Measurements from ENCODE around the gene KLHL12. TPM values are rescaled to one million over a fixed set of nuclear protein-coding genes. Genes with fewer than 3 reads are reported as not detected.

KLHL12 gene
- polyA plus RNA-seq, 1 donor (not counting 4 experiments of a cell fraction or from before 2014, with no cell fraction given), result 32.3 TPM

GRCh38 chr1:202965422-202965821, 38.4 kb upstream of the KLHL12 start:
- Histone ChIP-seq H3K79me2 (ENCODE audit: control insufficient read depth, insufficient read depth, low read length) (peaks cover 19% of the 10 kb centered on the region), H3K4me1 (ENCODE audit: control insufficient read depth, extremely low read depth, insufficient read depth, low read length) (peaks cover 36% of the 10 kb centered on the region), H3K27ac (ENCODE audit: control insufficient read depth, insufficient read depth, low read length) (peak overlapping the region; percentile 84), H2AFZ (ENCODE audit: control insufficient read depth, low read length) (no peak overlapping the region), H3K9me3 (ENCODE audit: control insufficient read depth, low read depth, low read length) (no peaks in the 10 kb centered on the region), H4K20me1 (ENCODE audit: control insufficient read depth, extremely low read depth, insufficient read depth, low read length) (no peaks in the 10 kb centered on the region), H3K36me3 (ENCODE audit: control insufficient read depth in 2 of 2, extremely low read depth in 1 of 2, insufficient read depth in 2 of 2, low read length in 2 of 2) (peaks cover 22 to 33% of the 10 kb centered on the region in 2 experiments), H3K9me1 (ENCODE audit: control insufficient read depth, extremely low read depth, insufficient read depth, low read length) (peaks cover 3% of the 10 kb centered on the region), H3K27me3 (ENCODE audit: control insufficient read depth, extremely low read depth, insufficient read depth, low read length) (no peaks in the 10 kb centered on the region), H3K9ac (ENCODE audit: control insufficient read depth, extremely low read depth, insufficient read depth, low read length) (peak overlapping the region; percentile 95), H3K4me2 (ENCODE audit: control insufficient read depth, extremely low read depth, insufficient read depth, low read depth, low read length) (peak overlapping the region; percentile 97), H3K4me3 (ENCODE audit: control insufficient read depth in 2 of 3, extremely low read depth in 1 of 3, insufficient read depth in 2 of 3, low read depth in 1 of 3, low read length in 3 of 3) (peak overlapping the region; percentile 80 to 98 (median 82))
- TF ChIP-seq, protein P1, sequence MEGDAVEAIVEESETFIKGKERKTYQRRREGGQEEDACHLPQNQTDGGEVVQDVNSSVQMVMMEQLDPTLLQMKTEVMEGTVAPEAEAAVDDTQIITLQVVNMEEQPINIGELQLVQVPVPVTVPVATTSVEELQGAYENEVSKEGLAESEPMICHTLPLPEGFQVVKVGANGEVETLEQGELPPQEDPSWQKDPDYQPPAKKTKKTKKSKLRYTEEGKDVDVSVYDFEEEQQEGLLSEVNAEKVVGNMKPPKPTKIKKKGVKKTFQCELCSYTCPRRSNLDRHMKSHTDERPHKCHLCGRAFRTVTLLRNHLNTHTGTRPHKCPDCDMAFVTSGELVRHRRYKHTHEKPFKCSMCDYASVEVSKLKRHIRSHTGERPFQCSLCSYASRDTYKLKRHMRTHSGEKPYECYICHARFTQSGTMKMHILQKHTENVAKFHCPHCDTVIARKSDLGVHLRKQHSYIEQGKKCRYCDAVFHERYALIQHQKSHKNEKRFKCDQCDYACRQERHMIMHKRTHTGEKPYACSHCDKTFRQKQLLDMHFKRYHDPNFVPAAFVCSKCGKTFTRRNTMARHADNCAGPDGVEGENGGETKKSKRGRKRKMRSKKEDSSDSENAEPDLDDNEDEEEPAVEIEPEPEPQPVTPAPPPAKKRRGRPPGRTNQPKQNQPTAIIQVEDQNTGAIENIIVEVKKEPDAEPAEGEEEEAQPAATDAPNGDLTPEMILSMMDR (optimal IDR thresholded peaks at IDR 0.05 in 1 of 3, IDR thresholded peaks at IDR 0.05 in 1 of 3, conservative IDR thresholded peaks at IDR 0.05 in 1 of 3; ENCODE audit: extremely low read depth in 1 of 3, insufficient read depth in 2 of 3, low read length in 3 of 3), result no peak
- no peak for TF ChIP-seq EZH2 (IDR thresholded peaks at IDR 0.05; ENCODE audit: low read length)
- no peak for FAIRE-seq
- DNase-seq (ENCODE audit: low read depth, low spot score), result peak; percentile 48
- dilution Hi-C loops (cut with MboI; ENCODE audit: extremely low pct_ligation_motif_present, low sequenced_read_pairs), result no loop called here

DNA sequence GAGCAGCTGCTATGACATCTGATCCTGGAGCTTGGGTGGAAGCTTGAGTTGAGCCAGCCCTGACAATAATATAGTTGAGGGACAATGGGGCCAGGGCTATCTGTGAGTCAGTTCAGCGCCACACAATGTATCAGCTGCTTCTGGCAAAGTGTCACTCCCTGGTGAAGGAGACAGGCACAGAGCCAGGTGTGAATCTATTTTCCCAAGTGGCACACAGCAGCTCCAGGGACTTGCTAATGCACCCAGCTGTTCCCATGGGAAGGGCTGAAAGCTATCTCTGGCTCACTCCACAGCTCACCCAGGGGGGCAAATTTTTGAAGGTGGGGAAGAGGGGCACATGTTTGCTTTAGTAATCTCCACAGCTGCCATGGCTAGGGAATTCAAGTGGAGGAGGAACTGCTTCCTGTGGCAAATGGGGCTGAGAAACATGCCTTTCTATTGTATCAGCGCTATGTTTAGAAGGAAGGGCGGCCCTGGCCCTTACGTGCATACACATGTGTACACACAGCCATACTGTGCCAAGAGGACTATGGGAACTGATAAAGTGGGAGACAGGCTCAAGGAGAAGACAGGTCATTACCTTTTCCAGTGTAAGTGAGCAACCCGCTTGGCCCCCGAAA, 37.9 kb upstream of the KLHL12 start:
- dilution Hi-C loops (cut with MboI; ENCODE audit: extremely low pct_ligation_motif_present, low sequenced_read_pairs), result no loop called here
- no peaks in the 10 kb centered on the region for H3K27me3 ChIP-seq (ENCODE audit: control insufficient read depth, extremely low read depth, insufficient read depth, low read length)
- H3K9ac ChIP-seq (ENCODE audit: control insufficient read depth, extremely low read depth, insufficient read depth, low read length), result peak overlapping the region; percentile 56
- H3K9me3 ChIP-seq (ENCODE audit: control insufficient read depth, low read depth, low read length), result no peaks in the 10 kb centered on the region
- H3K27ac ChIP-seq (ENCODE audit: control insufficient read depth, insufficient read depth, low read length), result peak overlapping the region; percentile 84
- DNase-seq (ENCODE audit: low read depth, low spot score) (peak; percentile 52), FAIRE-seq (peak; percentile 66)
- H3K4me3 ChIP-seq (ENCODE audit: control insufficient read depth in 2 of 3, extremely low read depth in 1 of 3, insufficient read depth in 2 of 3, low read depth in 1 of 3, low read length in 3 of 3), result peak overlapping the region in 2 of 3 experiments; percentile 7 to 28
- peaks cover 19% of the 10 kb centered on the region for H3K79me2 ChIP-seq (ENCODE audit: control insufficient read depth, insufficient read depth, low read length)
- H3K4me1 ChIP-seq (ENCODE audit: control insufficient read depth, extremely low read depth, insufficient read depth, low read length), result peaks cover 37% of the 10 kb centered on the region
- TF ChIP-seq EZH2 (IDR thresholded peaks at IDR 0.05; ENCODE audit: low read length), result no peak
- TF ChIP-seq, protein P1 (optimal IDR thresholded peaks at IDR 0.05 in 1 of 3, IDR thresholded peaks at IDR 0.05 in 1 of 3, conservative IDR thresholded peaks at IDR 0.05 in 1 of 3; ENCODE audit: extremely low read depth in 1 of 3, insufficient read depth in 2 of 3, low read length in 3 of 3), result no peak
- peaks cover 22 to 33% of the 10 kb centered on the region in 2 experiments for H3K36me3 ChIP-seq (ENCODE audit: control insufficient read depth in 2 of 2, extremely low read depth in 1 of 2, insufficient read depth in 2 of 2, low read length in 2 of 2)
- H4K20me1 ChIP-seq (ENCODE audit: control insufficient read depth, extremely low read depth, insufficient read depth, low read length), result no peaks in the 10 kb centered on the region
- peak overlapping the region; percentile 97 for H3K4me2 ChIP-seq (ENCODE audit: control insufficient read depth, extremely low read depth, insufficient read depth, low read depth, low read length)
- no peak overlapping the region for H2AFZ ChIP-seq (ENCODE audit: control insufficient read depth, low read length)
- H3K9me1 ChIP-seq (ENCODE audit: control insufficient read depth, extremely low read depth, insufficient read depth, low read length), result peaks cover 3% of the 10 kb centered on the region
